Dendritic cell treated with granulocyte-macrophage colony-stimulating factor and Interleukin-4, amounts not matched to agents 40 ng/mL and 50 ng/mL, for 4 days (primary cell): Measurements from ENCODE around the gene ZNF609.
"Not testable (repeated sequence)": the region's sequence is repeated elsewhere in the genome, so short reads cannot be mapped to it uniquely, and the experiment has no call there.

ENCODE experiments used
- H3K27ac Mint-ChIP-seq: one replicate; pipeline ENCODE4 v1.8.0; 2022; ENCODE audit warnings: mild to moderate bottlenecking, mixed read lengths
- H3K27me3 Mint-ChIP-seq: one replicate; pipeline ENCODE4 v1.8.0; 2022; ENCODE audit warnings: mild to moderate bottlenecking, mixed read lengths
- H3K36me3 Mint-ChIP-seq: one replicate; pipeline ENCODE4 v1.8.0; 2022; ENCODE audit warnings: low read depth, mixed read lengths
- H3K4me1 Mint-ChIP-seq: one replicate; pipeline ENCODE4 v1.8.0; 2022; ENCODE audit warnings: low read depth, mixed read lengths
- H3K4me3 Mint-ChIP-seq: one replicate; pipeline ENCODE4 v1.8.0; 2022; ENCODE audit warnings: mild to moderate bottlenecking, moderate library complexity, mixed read lengths
- H3K9me3 Mint-ChIP-seq: one replicate; pipeline ENCODE4 v1.8.0; 2022; ENCODE audit warnings: mixed read lengths
- intact Hi-C: fragments of 100-400 bp; cut with micrococcal nuclease; formaldehyde crosslinking; loops from one replicate; pipeline ENCODE4 v1.15.0; 2022

Gene ZNF609

GRCh38 chr15:64607416-64607815 is 147.0 kb downstream of the ZNF609 start:
- intact Hi-C loops, result loop anchor here (10.0 kb wide), 1 partner anchor 47 kb away; no protein-coding TSS in a partner anchor
- not testable (repeated sequence) for H3K27ac Mint-ChIP-seq, H3K4me3 Mint-ChIP-seq, H3K36me3 Mint-ChIP-seq, H3K9me3 Mint-ChIP-seq, H3K27me3 Mint-ChIP-seq
- peaks cover 21% of the 10 kb centered on the region for H3K4me1 Mint-ChIP-seq

DNA sequence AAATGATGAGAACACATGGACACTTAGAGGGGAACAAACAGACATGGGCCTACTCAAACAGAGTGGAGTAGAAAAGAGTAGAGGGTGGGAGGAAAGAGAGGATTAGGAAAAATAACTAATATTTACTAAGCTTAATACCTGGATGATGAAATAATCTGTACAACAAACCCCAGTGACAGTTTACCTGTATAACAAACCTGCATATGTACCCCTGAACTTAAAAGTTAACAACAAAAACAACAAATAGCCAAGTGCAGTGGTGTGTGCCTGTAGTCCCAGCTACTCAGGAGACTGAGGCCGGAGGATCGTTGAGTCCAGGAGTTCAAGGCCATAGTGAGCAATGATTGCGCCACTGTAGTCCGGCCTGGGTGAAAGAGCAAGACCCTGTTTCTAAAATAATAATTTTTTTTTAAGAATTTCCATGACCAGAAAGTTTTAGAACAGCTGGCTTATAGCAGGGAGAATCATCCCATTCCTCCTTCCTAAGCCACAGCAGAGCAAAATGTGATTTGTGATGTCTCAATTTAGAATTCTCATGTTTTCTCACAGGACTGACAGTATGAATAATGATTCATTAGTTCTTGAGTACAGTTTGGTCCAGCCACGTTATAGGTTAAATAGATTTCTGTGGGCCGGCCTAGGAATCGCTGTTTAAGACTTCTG is 150.0 kb downstream of the ZNF609 start:
- Mint-ChIP-seq H3K27me3 (no peaks in the 10 kb centered on the region), H3K4me3 (no peak overlapping the region), H3K4me1 (peaks cover 18% of the 10 kb centered on the region), H3K9me3 (no peaks in the 10 kb centered on the region), H3K36me3 (peaks cover 5% of the 10 kb centered on the region), H3K27ac (no peak overlapping the region)
- intact Hi-C loops, result no loop called here

DNA sequence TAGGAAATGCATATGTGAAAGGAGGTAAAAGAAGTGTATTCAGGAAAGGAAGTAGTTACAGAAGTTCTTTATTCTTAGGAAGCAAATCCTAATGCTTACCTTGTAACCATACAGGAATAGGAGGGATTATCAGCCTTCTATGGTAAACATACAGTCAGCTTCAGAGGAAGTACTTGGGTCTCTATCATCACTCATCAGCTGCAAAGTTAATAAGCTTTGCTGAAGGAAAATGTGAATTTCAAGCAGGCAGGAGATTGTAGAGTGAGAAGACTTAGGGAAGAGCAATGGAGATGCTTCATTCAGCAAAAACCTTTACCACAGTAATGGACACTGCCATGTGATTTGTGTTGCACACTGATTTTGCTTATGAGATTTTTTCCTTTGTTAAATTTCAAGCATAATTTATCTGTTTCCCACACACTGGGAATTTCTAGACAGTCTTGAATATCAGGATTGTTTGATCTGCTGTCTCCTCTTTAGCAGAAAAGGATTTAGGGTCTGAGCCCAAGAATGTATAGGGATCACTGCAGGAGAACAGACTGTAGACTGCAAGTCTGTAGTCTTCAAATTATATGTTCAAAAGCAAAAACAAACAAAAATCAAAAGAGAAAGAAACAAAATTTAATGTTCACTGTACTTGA is 150.8 kb downstream of the ZNF609 start:
- no peaks in the 10 kb centered on the region for H3K9me3 Mint-ChIP-seq
- intact Hi-C loops, result no loop called here
- no peak overlapping the region for H3K27ac Mint-ChIP-seq
- H3K27me3 Mint-ChIP-seq, result no peaks in the 10 kb centered on the region
- H3K4me3 Mint-ChIP-seq, result no peak overlapping the region
- peaks cover 18% of the 10 kb centered on the region for H3K4me1 Mint-ChIP-seq
- peaks cover 13% of the 10 kb centered on the region for H3K36me3 Mint-ChIP-seq

GRCh38 chr15:64614519-64614918 is 154.1 kb downstream of the ZNF609 start:
- Mint-ChIP-seq H3K36me3 (peaks cover 14% of the 10 kb centered on the region), H3K9me3 (no peaks in the 10 kb centered on the region), H3K4me3 (no peak overlapping the region), H3K27me3 (no peaks in the 10 kb centered on the region), H3K27ac (no peak overlapping the region), H3K4me1 (peaks cover 36% of the 10 kb centered on the region)
- intact Hi-C loops, result no loop called here

DNA sequence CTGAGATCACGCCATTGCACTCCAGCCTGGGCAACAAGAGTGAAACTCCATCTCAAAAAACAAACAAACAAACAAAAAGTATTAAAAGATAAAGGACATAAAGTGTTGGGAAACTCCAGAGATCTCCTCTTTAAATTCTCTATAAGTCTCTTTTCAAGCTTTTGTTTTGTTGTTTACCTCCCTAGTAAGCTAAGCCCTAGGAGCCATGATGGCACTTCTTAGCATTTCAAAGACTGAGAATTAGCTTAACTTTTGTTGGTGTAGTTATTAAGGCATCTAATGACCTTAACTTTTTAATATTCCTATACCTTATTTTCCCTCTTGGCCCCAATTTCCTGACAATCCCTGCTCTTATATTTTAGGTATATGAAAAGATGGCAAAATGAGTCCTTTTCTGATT is 157.3 kb downstream of the ZNF609 start:
- intact Hi-C loops, result no loop called here
- Mint-ChIP-seq H3K27me3 (no peaks in the 10 kb centered on the region), H3K27ac (peak overlapping the region; percentile 46), H3K9me3 (no peaks in the 10 kb centered on the region), H3K36me3 (peaks cover 17% of the 10 kb centered on the region), H3K4me3 (no peak overlapping the region), H3K4me1 (peaks cover 35% of the 10 kb centered on the region)

DNA sequence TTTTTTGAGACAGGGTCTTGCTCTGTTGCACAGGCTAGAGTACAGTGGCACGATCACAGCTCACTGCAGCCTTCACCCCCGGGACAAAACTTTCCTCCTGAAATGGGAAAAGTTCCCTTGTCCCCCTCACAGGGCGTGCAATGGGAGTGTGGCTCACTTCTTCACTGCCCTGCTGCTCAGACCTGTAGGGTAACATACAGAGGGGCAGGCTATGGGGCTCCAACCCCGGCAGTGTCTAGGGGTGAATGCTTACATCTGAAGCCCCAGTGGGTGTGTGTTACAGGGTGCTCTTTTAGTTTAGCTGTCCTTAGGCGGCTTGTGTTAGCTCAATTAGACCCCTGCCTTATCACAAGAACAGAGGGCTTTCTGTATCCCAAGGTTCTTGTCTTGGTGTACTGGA is 157.8 kb downstream of the ZNF609 start:
- Mint-ChIP-seq H3K9me3 (no peaks in the 10 kb centered on the region), H3K27ac (peak overlapping the region; percentile 46), H3K4me1 (peaks cover 37% of the 10 kb centered on the region), H3K27me3 (no peaks in the 10 kb centered on the region), H3K36me3 (peaks cover 21% of the 10 kb centered on the region), H3K4me3 (no peak overlapping the region)
- intact Hi-C loops, result no loop called here

DNA sequence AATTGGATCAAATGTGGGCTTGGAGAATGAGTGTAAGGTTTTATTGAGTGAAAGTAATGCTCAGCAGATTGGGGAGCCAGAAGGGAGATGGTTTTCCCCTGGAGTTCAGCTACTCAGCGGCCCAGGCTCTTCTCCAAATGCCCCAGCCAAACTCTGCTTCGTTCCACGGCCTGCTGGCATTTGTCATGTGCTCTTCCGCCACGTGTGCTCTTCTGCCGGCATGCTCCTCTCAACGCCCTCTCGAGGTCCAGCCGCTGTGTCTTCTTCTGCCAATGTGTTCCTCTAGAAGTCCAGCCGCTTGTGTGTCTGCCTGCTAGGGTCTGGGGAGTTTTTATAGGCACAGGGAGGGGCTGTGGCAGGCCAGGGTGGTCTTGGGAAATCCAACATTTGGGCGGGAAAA is 158.2 kb downstream of the ZNF609 start:
- H3K9me3 Mint-ChIP-seq, result no peaks in the 10 kb centered on the region
- H3K27ac Mint-ChIP-seq, result peak overlapping the region; percentile 46
- no peak overlapping the region for H3K4me3 Mint-ChIP-seq
- no peaks in the 10 kb centered on the region for H3K27me3 Mint-ChIP-seq
- peaks cover 37% of the 10 kb centered on the region for H3K4me1 Mint-ChIP-seq
- intact Hi-C loops, result no loop called here
- peaks cover 25% of the 10 kb centered on the region for H3K36me3 Mint-ChIP-seq

GRCh38 chr15:64619880-64620839 is 159.8 kb downstream of the ZNF609 start:
- peak overlapping the region; percentile 20 for H3K27ac Mint-ChIP-seq
- peaks cover 37% of the 10 kb centered on the region for H3K4me1 Mint-ChIP-seq
- H3K9me3 Mint-ChIP-seq, result no peaks in the 10 kb centered on the region
- H3K4me3 Mint-ChIP-seq, result no peak overlapping the region
- peaks cover 36% of the 10 kb centered on the region for H3K36me3 Mint-ChIP-seq
- intact Hi-C loops, result no loop called here
- H3K27me3 Mint-ChIP-seq, result no peaks in the 10 kb centered on the region

DNA sequence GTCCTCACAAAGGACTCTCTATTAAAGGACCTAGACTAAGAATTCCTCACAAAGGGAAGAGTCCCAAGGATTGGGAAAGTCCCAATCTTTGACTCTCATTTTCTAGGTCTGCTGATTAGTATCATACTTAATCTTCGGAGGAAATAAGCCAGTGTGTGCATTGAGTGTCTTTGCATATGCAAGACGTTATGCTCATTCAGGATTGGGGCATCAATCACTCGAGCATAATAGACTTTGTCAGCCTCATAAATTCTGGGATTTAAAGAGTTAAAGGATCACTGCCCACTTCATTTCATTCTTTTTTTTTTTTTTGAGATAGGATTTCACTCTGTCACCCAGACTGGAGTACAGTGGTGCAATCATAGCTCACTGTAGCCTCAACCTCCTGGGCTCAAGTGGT is 160.7 kb downstream of the ZNF609 start:
- no peaks in the 10 kb centered on the region for H3K27me3 Mint-ChIP-seq
- no peak overlapping the region for H3K4me3 Mint-ChIP-seq
- H3K9me3 Mint-ChIP-seq, result no peaks in the 10 kb centered on the region
- H3K36me3 Mint-ChIP-seq, result peaks cover 28% of the 10 kb centered on the region
- no peak overlapping the region for H3K27ac Mint-ChIP-seq
- peaks cover 37% of the 10 kb centered on the region for H3K4me1 Mint-ChIP-seq
- intact Hi-C loops, result no loop called here

DNA sequence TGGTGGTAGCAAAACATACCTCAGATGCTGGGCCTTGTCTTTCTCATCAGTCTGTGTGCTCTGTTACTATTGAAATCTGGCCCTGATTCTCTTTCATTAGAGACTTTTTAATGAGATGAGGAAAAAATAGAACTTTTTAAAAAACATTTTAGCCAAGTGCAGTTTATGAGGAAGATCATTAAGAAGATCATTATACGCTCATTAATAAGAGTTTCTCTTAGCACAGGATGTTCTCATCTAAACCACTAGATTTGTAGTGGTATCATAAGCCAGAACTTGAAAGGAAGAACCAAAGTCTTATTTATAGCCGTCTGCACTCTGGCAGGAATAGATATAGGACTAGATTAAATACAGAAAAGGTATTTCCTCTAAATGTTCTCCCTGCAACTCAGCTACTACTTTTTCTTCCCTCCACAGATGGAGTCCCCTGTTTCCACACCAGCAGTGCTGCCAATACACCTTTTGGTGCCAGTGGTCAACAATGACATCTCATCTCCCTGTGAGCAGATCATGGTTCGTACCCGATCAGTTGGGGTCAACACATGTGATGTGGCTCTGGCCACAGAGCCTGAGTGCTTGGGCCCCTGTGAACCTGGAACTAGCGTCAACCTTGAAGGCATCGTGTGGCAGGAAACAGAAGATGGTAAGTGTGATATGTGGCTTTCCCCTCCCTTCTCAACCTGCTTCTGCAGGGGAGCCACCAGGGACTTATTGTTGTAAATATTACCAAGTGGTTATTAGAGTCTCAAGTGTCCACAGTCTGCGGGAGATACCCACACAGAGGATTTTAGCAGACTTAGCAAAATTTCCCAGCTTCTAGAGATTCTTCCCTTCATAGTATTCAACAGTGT is 162.3 kb downstream of the ZNF609 start:
- intact Hi-C loops, result no loop called here
- peaks cover 36% of the 10 kb centered on the region for H3K36me3 Mint-ChIP-seq
- H3K9me3 Mint-ChIP-seq, result no peaks in the 10 kb centered on the region
- H3K27ac Mint-ChIP-seq, result no peak overlapping the region
- H3K4me1 Mint-ChIP-seq, result peaks cover 37% of the 10 kb centered on the region
- H3K4me3 Mint-ChIP-seq, result no peak overlapping the region
- H3K27me3 Mint-ChIP-seq, result no peaks in the 10 kb centered on the region

GRCh38 chr15:64623347-64623996 is 163.1 kb downstream of the ZNF609 start:
- intact Hi-C loops, result no loop called here
- Mint-ChIP-seq H3K27me3 (no peaks in the 10 kb centered on the region), H3K4me1 (peaks cover 30% of the 10 kb centered on the region), H3K27ac (no peak overlapping the region), H3K9me3 (no peaks in the 10 kb centered on the region), H3K36me3 (peaks cover 41% of the 10 kb centered on the region), H3K4me3 (no peak overlapping the region)

DNA sequence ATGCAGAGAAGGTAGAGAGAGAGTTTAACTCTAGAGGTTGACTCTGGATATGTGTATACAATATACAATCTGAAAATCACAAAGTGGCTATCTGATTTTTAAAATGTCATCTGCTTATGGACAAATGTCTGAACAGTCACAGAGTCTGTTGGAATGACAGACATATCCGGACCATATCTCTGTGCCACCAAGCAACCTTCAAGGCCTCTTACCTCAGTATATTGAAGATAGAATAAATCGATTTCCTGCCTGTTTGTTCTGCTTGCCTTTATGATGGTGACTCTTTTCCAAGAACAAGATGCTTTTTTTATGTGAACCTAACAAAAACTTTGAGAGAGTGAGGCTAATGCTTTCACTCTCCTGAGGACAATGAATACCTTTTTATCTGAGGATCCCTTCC is 163.9 kb downstream of the ZNF609 start:
- Mint-ChIP-seq H3K36me3 (peaks cover 46% of the 10 kb centered on the region), H3K4me1 (peaks cover 28% of the 10 kb centered on the region), H3K9me3 (no peaks in the 10 kb centered on the region), H3K27me3 (no peaks in the 10 kb centered on the region), H3K27ac (no peak overlapping the region), H3K4me3 (no peak overlapping the region)
- intact Hi-C loops, result no loop called here

DNA sequence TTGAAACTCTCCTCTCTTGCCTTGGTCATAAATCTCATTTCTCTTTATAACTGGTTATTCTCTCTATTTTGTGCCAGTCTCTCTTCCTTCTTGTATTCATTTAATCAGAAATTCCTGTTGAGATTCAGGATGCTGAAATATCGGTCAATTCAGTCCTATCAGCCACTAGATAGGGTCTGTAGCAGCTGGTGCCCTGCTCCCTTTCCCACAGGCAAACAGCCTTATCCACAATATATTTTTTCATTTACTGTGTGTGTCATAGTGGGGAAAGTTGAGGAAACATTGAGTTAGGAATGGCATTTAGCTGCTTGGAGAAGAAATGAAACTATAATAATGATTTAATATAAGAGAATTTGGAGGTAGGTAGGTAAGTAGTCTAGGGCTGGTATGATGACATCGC is 168.7 kb downstream of the ZNF609 start:
- peaks cover 25% of the 10 kb centered on the region for H3K4me1 Mint-ChIP-seq
- intact Hi-C loops, result no loop called here
- H3K4me3 Mint-ChIP-seq, result no peak overlapping the region
- no peak overlapping the region for H3K27ac Mint-ChIP-seq
- H3K27me3 Mint-ChIP-seq, result no peaks in the 10 kb centered on the region
- H3K9me3 Mint-ChIP-seq, result no peaks in the 10 kb centered on the region
- peaks cover 58% of the 10 kb centered on the region for H3K36me3 Mint-ChIP-seq
